Large intestine (tissue), 3 donors: ENCODE measurements around the gene PBX1. TPM values are rescaled to one million over a fixed set of nuclear protein-coding genes. Genes with fewer than 3 reads are reported as not detected.

Experiments
- DNase-seq, 2 donors: peaks; one replicate each; pipeline versions ENCODE4 v3.0.0 to v3.0.0-alpha.2; 2013
- H3K27ac ChIP-seq: one replicate; pipeline ENCODE4 v1.5.1; 2013; ENCODE audit warnings: low read length
- H3K27me3 ChIP-seq: 2 replicates; pipeline ENCODE4 v1.6.1; 2013; ENCODE audit warnings: low read length; ENCODE audit not compliant: control insufficient read depth, insufficient read depth
- H3K36me3 ChIP-seq: 2 replicates; pipeline ENCODE4 v1.6.1; 2013; ENCODE audit warnings: low read length; ENCODE audit not compliant: control insufficient read depth, insufficient read depth
- H3K4me1 ChIP-seq: one replicate; pipeline ENCODE4 v1.6.1; 2013; ENCODE audit warnings: low read length; ENCODE audit not compliant: control insufficient read depth, insufficient read depth
- H3K4me3 ChIP-seq: one replicate; pipeline ENCODE4 v1.5.1; 2013; ENCODE audit warnings: low read length
- H3K9me3 ChIP-seq: one replicate; pipeline ENCODE4 v1.6.1; 2013; ENCODE audit warnings: mild to moderate bottlenecking, low read depth, low read length, moderate library complexity; ENCODE audit not compliant: control insufficient read depth
- WGBS: methylation state at CpG from one replicate; pipeline ENCODE4 v1.1.5; 2013; ENCODE audit warnings: low lambda C conversion rate; ENCODE audit not compliant: insufficient coverage; 5-methylcytosine and 5-hydroxymethylcytosine counted together
- polyA plus RNA-seq: library from polyadenylated mRNA; unstranded; fragments of 120-200 nt; gene quantifications from one replicate; pipeline ENCODE4 v1.2.1, GENCODE V29; 2013

PBX1 gene
- polyA plus RNA-seq, 1 donor = 60.8 TPM

GRCh38 chr1:164834641-164835040 is 275.7 kb downstream of the PBX1 start:
- no peaks in the 10 kb centered on the region for H3K4me1 ChIP-seq
- no peaks in the 10 kb centered on the region for H3K27me3 ChIP-seq
- WGBS = no CpG with 5 or more reads among the region's 1 CpG
- no peaks in the 10 kb centered on the region for H3K9me3 ChIP-seq
- DNase-seq = no peak
- H3K36me3 ChIP-seq = peaks cover 21% of the 10 kb centered on the region
- no peak overlapping the region for H3K4me3 ChIP-seq
- no peak overlapping the region for H3K27ac ChIP-seq

GRCh38 chr1:164836614-164837018 is 277.6 kb downstream of the PBX1 start:
- Histone ChIP-seq H3K4me1 (no peaks in the 10 kb centered on the region), H3K9me3 (no peaks in the 10 kb centered on the region), H3K27me3 (no peaks in the 10 kb centered on the region), H3K27ac (no peak overlapping the region), H3K36me3 (peaks cover 24% of the 10 kb centered on the region), H3K4me3 (no peak overlapping the region)
- DNase-seq = no peak
- WGBS = 88% methylated on average over 5 of the region's 7 CpGs

- Histone ChIP-seq H3K9me3 (no peaks in the 10 kb centered on the region), H3K4me3 (no peak overlapping the region)
These were observed 279.8 kb downstream of the PBX1 start for GRCh38 chr1:164838786-164839185.

DNA sequence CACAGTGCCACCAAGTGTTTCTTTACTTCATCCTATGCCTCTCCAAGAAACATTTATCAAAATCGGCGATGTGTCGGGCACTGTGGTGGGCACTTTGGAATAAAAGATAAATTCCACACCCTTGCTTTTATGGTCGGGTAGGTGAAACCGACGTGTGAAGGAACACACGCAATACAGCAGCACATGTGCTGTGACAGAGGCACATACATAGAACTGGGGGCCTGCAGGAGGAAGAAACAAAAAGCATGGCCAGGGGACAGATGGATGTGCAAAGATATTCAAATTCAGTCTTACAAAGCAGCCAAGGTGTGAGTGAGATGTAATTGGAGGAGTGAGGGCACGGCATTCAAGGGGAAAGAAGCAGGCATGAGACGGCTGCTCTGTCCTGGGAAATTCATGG is 282.0 kb downstream of the PBX1 start:
- H3K36me3 ChIP-seq = peaks cover 26% of the 10 kb centered on the region
- H3K27me3 ChIP-seq = no peaks in the 10 kb centered on the region
- H3K27ac ChIP-seq = no peak overlapping the region
- H3K4me1 ChIP-seq = no peaks in the 10 kb centered on the region
- H3K4me3 ChIP-seq = no peak overlapping the region
- no peak for DNase-seq
- 93% methylated on average over 3 of the region's 9 CpGs for WGBS
- no peaks in the 10 kb centered on the region for H3K9me3 ChIP-seq

More at GRCh38 chr1:164838786-164839185, 279.8 kb downstream of the PBX1 start:
- no peaks in the 10 kb centered on the region for H3K27me3 ChIP-seq
- no peaks in the 10 kb centered on the region for H3K4me1 ChIP-seq
- 80% methylated on average over 1 of the region's 3 CpGs for WGBS
- DNase-seq = no peak
- peaks cover 21% of the 10 kb centered on the region for H3K36me3 ChIP-seq
- no peak overlapping the region for H3K27ac ChIP-seq

- H3K4me1 ChIP-seq = no peaks in the 10 kb centered on the region
- no peak for DNase-seq
- H3K9me3 ChIP-seq = no peaks in the 10 kb centered on the region
- H3K36me3 ChIP-seq = peaks cover 31% of the 10 kb centered on the region
- WGBS = 100% methylated on average over 1 of the region's 14 CpGs
- H3K27ac ChIP-seq = no peak overlapping the region
- H3K27me3 ChIP-seq = no peaks in the 10 kb centered on the region
- H3K4me3 ChIP-seq = no peak overlapping the region
These were observed 282.9 kb downstream of the PBX1 start for GRCh38 chr1:164841702-164842465.

- H3K4me1 ChIP-seq = no peaks in the 10 kb centered on the region
- H3K4me3 ChIP-seq = no peak overlapping the region
- no peak for DNase-seq
- no peaks in the 10 kb centered on the region for H3K27me3 ChIP-seq
- WGBS = no CpG with 5 or more reads among the region's 10 CpGs
- H3K36me3 ChIP-seq = peaks cover 38% of the 10 kb centered on the region
- no peak overlapping the region for H3K27ac ChIP-seq
- no peaks in the 10 kb centered on the region for H3K9me3 ChIP-seq
These were observed 283.9 kb downstream of the PBX1 start for GRCh38 chr1:164842870-164843269.

DNA sequence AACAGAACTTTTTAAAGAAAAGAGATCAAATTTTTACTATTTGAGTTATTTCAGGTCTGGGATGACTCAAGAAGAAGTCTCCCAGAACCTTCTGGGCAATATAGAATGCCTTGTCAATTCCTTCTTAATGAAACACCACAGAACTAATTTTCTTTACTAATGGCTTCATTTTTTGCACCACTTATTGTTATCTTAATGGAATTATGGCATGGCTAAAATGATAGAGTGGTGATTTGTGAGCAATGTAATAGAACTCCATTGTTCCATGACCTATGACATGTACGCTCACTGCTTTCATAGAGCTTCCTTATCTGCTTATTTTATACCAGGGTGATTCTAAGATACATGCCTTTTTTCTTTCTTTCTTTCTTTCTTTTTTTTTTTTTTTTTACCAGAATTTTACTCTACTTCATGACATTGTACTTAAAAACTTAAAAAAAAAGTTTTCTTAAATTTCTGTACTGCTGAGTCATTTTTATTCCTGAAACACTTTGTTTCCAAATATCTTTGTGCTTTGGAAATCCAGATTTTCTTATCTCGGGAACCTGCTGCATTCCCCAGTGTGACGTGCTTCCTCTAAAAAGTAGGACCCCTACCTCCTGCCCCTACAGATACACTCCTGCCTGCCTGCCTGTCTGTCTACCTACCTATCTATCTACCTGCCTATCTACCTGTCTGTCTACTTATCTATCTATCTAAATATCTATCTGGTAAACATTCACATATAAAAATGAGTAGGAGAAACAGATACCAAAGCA is 284.9 kb downstream of the PBX1 start:
- no peaks in the 10 kb centered on the region for H3K4me1 ChIP-seq
- peaks cover 38% of the 10 kb centered on the region for H3K36me3 ChIP-seq
- no peak for DNase-seq
- H3K27me3 ChIP-seq = no peaks in the 10 kb centered on the region
- WGBS = 94% methylated on average over 3 of the region's 3 CpGs
- H3K27ac ChIP-seq = no peak overlapping the region
- no peaks in the 10 kb centered on the region for H3K9me3 ChIP-seq
- H3K4me3 ChIP-seq = no peak overlapping the region

- Histone ChIP-seq H3K27me3 (no peaks in the 10 kb centered on the region), H3K4me3 (no peak overlapping the region), H3K9me3 (no peaks in the 10 kb centered on the region), H3K36me3 (peaks cover 39% of the 10 kb centered on the region), H3K27ac (no peak overlapping the region), H3K4me1 (no peaks in the 10 kb centered on the region)
- no peak for DNase-seq
- WGBS = 80% methylated on average over 1 of the region's 13 CpGs
These were observed 288.0 kb downstream of the PBX1 start for GRCh38 chr1:164846731-164847691.

DNA sequence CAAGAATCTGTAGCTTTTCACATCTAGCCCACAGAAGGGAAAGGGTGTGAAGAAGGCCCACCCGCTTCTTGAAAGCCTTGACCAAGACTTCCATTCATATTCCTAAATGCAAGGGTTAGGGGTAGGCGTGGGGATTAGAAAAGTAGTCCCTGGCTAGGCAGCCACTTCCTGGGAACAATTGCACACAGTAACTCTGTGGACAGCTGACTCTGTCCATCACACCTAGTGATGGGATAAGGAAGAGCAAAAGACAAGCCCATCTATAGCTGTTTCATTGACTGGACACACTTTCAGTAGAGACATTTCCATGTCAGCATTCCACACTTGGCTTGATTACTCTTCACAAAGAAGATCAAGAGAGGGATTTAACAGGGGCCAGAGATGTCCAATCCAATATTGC is 294.2 kb downstream of the PBX1 start:
- H3K4me1 ChIP-seq = no peaks in the 10 kb centered on the region

GRCh38 chr1:164855716-164856329 is 296.8 kb downstream of the PBX1 start:
- no peak overlapping the region for H3K27ac ChIP-seq
- H3K36me3 ChIP-seq = no peaks in the 10 kb centered on the region
- H3K27me3 ChIP-seq = no peaks in the 10 kb centered on the region
- H3K9me3 ChIP-seq = no peaks in the 10 kb centered on the region
- no peak overlapping the region for H3K4me3 ChIP-seq
- no peaks in the 10 kb centered on the region for H3K4me1 ChIP-seq
- 86% methylated on average over 1 of the region's 2 CpGs for WGBS
- DNase-seq = no peak

More for the DNA sequence above, 294.2 kb downstream of the PBX1 start:
- Histone ChIP-seq H3K4me3 (no peak overlapping the region), H3K27me3 (no peaks in the 10 kb centered on the region), H3K9me3 (no peaks in the 10 kb centered on the region), H3K27ac (no peak overlapping the region), H3K36me3 (peaks cover 12% of the 10 kb centered on the region)
- no peak for DNase-seq
- WGBS = no CpG with 5 or more reads among the region's 2 CpGs
